ENCODE data around the gene DUSP6. TPM values are rescaled to one million over a fixed set of nuclear protein-coding genes. Genes with fewer than 3 reads are reported as not detected.

The DUSP6 gene
- total and polyA plus RNA-seq, 2 of the 8 experiments (the other 6 are each of a cell fraction or from before 2014, with no cell fraction given), result 99.3 to 179 TPM

DNA sequence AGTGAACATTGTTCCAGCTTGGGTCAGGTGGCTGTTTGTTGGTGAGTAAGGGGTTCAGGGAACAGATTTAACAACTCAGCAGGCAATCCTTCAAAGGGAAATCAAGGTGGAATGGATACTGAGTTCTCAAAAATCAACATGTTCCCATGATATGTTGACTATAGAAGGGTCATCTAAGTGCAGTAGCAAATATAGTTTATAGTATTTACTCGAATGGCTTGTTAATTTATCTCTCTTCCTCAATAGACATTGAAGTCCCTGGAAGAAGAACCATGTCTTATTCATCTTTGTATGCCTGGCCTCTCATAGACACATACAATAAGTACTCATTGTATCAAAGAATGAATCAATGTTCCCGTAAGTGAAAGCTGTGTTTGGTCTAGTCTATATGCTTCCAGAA is 24.5 kb upstream of the DUSP6 start (continued):
- TF ChIP-seq, protein P1, sequence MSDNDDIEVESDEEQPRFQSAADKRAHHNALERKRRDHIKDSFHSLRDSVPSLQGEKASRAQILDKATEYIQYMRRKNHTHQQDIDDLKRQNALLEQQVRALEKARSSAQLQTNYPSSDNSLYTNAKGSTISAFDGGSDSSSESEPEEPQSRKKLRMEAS (IDR thresholded peaks at IDR 0.05), result no peak
- TF ChIP-seq EZH2 (IDR thresholded peaks at IDR 0.05; ENCODE audit: low read depth, low read length, severe bottlenecking), result no peak
- TF ChIP-seq JUN (IDR thresholded peaks at IDR 0.05; ENCODE audit: low read depth, low read length), result no peak
- TF ChIP-seq, protein P2, sequence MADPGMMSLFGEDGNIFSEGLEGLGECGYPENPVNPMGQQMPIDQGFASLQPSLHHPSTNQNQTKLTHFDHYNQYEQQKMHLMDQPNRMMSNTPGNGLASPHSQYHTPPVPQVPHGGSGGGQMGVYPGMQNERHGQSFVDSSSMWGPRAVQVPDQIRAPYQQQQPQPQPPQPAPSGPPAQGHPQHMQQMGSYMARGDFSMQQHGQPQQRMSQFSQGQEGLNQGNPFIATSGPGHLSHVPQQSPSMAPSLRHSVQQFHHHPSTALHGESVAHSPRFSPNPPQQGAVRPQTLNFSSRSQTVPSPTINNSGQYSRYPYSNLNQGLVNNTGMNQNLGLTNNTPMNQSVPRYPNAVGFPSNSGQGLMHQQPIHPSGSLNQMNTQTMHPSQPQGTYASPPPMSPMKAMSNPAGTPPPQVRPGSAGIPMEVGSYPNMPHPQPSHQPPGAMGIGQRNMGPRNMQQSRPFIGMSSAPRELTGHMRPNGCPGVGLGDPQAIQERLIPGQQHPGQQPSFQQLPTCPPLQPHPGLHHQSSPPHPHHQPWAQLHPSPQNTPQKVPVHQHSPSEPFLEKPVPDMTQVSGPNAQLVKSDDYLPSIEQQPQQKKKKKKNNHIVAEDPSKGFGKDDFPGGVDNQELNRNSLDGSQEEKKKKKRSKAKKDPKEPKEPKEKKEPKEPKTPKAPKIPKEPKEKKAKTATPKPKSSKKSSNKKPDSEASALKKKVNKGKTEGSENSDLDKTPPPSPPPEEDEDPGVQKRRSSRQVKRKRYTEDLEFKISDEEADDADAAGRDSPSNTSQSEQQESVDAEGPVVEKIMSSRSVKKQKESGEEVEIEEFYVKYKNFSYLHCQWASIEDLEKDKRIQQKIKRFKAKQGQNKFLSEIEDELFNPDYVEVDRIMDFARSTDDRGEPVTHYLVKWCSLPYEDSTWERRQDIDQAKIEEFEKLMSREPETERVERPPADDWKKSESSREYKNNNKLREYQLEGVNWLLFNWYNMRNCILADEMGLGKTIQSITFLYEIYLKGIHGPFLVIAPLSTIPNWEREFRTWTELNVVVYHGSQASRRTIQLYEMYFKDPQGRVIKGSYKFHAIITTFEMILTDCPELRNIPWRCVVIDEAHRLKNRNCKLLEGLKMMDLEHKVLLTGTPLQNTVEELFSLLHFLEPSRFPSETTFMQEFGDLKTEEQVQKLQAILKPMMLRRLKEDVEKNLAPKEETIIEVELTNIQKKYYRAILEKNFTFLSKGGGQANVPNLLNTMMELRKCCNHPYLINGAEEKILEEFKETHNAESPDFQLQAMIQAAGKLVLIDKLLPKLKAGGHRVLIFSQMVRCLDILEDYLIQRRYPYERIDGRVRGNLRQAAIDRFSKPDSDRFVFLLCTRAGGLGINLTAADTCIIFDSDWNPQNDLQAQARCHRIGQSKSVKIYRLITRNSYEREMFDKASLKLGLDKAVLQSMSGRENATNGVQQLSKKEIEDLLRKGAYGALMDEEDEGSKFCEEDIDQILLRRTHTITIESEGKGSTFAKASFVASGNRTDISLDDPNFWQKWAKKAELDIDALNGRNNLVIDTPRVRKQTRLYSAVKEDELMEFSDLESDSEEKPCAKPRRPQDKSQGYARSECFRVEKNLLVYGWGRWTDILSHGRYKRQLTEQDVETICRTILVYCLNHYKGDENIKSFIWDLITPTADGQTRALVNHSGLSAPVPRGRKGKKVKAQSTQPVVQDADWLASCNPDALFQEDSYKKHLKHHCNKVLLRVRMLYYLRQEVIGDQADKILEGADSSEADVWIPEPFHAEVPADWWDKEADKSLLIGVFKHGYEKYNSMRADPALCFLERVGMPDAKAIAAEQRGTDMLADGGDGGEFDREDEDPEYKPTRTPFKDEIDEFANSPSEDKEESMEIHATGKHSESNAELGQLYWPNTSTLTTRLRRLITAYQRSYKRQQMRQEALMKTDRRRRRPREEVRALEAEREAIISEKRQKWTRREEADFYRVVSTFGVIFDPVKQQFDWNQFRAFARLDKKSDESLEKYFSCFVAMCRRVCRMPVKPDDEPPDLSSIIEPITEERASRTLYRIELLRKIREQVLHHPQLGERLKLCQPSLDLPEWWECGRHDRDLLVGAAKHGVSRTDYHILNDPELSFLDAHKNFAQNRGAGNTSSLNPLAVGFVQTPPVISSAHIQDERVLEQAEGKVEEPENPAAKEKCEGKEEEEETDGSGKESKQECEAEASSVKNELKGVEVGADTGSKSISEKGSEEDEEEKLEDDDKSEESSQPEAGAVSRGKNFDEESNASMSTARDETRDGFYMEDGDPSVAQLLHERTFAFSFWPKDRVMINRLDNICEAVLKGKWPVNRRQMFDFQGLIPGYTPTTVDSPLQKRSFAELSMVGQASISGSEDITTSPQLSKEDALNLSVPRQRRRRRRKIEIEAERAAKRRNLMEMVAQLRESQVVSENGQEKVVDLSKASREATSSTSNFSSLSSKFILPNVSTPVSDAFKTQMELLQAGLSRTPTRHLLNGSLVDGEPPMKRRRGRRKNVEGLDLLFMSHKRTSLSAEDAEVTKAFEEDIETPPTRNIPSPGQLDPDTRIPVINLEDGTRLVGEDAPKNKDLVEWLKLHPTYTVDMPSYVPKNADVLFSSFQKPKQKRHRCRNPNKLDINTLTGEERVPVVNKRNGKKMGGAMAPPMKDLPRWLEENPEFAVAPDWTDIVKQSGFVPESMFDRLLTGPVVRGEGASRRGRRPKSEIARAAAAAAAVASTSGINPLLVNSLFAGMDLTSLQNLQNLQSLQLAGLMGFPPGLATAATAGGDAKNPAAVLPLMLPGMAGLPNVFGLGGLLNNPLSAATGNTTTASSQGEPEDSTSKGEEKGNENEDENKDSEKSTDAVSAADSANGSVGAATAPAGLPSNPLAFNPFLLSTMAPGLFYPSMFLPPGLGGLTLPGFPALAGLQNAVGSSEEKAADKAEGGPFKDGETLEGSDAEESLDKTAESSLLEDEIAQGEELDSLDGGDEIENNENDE (IDR thresholded peaks at IDR 0.05; ENCODE audit: insufficient replicate concordance, low read length), result no peak
